K562 (cell line): Measurements from ENCODE around the gene CST1. TPM values are rescaled to one million over a fixed set of nuclear protein-coding genes. Genes with fewer than 3 reads are reported as not detected.
"Not testable (repeated sequence)": the region's sequence is repeated elsewhere in the genome, so short reads cannot be mapped to it uniquely, and the experiment has no call there.

Experiments used
- ATAC-seq: fragments of 200-7000 bp; cut with Tn5 transposase; 3 replicates; pipeline ENCODE4 v1.9.1; 2020; ENCODE audit warnings: moderate library complexity
- BruUV-seq: library from RNA; stranded (reverse); fragments of 400-500 nt; replicated peaks from 2 replicates; lab custom pipeline; 2021; lab: Mats Ljungman, UMichigan
- CTCF ChIA-PET: fragments of 300-600 bp; formaldehyde crosslinking; extraction: SDS; loops from one replicate; lab custom pipeline; 2021; ENCODE audit warnings: low intra/inter-chr PET ratio; lab: Yijun Ruan, JAX
- POLR2A ChIA-PET: fragments of 300-600, 350-650 bp; sonication (Branson Sonifier 250); formaldehyde crosslinking; extraction: SDS; loops from one replicate; lab custom pipeline; 2021; ENCODE audit warnings: antibody characterized with exemption, inconsistent platforms; lab: Yijun Ruan, JAX
- DNase-seq, 4 experiments: peaks; one replicate each; pipeline versions ENCODE4 v3.0.0 to v3.0.0-alpha.2; 2011 to 2018; ENCODE audit warnings: low spot score in 3 of 4, mixed read lengths in 3 of 4; ENCODE audit errors: extremely low read depth in 1 of 4
- FAIRE-seq: peaks from 2 replicates; lab custom pipeline; 2011; peaks lifted over from hg19 to GRCh38; lab: Jason Lieb, UNC
- H2AFZ ChIP-seq: 2 replicates; pipeline ENCODE4 v1.6.0; 2011; ENCODE audit warnings: low read depth, low read length, control low read depth, inconsistent platforms
- H3K27ac ChIP-seq: fragments of 200-600 bp; 3 replicates; pipeline ENCODE4 v1.8.0; 2011; ENCODE audit warnings: low read depth, mild to moderate bottlenecking, control low read depth, inconsistent platforms, low read length, moderate library complexity, mixed read lengths; ENCODE audit errors: extremely low read depth
- H3K27me3 ChIP-seq, 2 experiments: fragments of 300-600 bp in 1 of 2; 2 replicates in 1 of 2; 3 replicates in 1 of 2; pipeline versions ENCODE4 v1.6.0 to v1.8.0; 2011; ENCODE audit warnings: inconsistent platforms in 2 of 2, low read length in 2 of 2, mild to moderate bottlenecking in 1 of 2, mixed read lengths in 1 of 2, moderate library complexity in 1 of 2; ENCODE audit not compliant: control insufficient read depth in 2 of 2, insufficient read depth in 2 of 2
- H3K36me3 ChIP-seq: fragments of 300-600 bp; 3 replicates; pipeline ENCODE4 v1.8.0; 2011; ENCODE audit warnings: mild to moderate bottlenecking, low read length, inconsistent platforms; ENCODE audit not compliant: control insufficient read depth, insufficient read depth
- H3K4me1 ChIP-seq, 2 experiments: fragments of 200-600 bp in 1 of 2; replicated peaks in 1 of 2; 2 replicates in 1 of 2; 3 replicates in 1 of 2; pipeline versions ENCODE4 v1.5.1 to v1.8.0; 2011; ENCODE audit warnings: inconsistent platforms in 2 of 2, low read length in 2 of 2, mild to moderate bottlenecking in 1 of 2, mixed read lengths in 1 of 2, moderate library complexity in 1 of 2; ENCODE audit not compliant: control insufficient read depth in 2 of 2, insufficient read depth in 2 of 2
- H3K4me2 ChIP-seq: 2 replicates; pipeline ENCODE4 v1.6.1; 2011; ENCODE audit warnings: low read length, control low read depth, inconsistent platforms, mixed read lengths; ENCODE audit not compliant: insufficient read depth
- H3K4me3 ChIP-seq: fragments of 200-600 bp; sonication (generic), shearing (Covaris generic); 2 replicates; pipeline ENCODE4 v1.5.1; 2016; ENCODE audit warnings: control low read depth, inconsistent platforms
- H3K79me2 ChIP-seq: fragments of 200-600 bp; 3 replicates; pipeline ENCODE4 v1.8.0; 2011; ENCODE audit warnings: low read length, inconsistent platforms; ENCODE audit not compliant: control insufficient read depth, insufficient read depth
- H3K9ac ChIP-seq, 2 experiments: 2 replicates each; pipeline versions ENCODE4 v1.6.0 to v1.6.1; 2011; ENCODE audit warnings: low read depth in 2 of 2, low read length in 2 of 2, control low read depth in 1 of 2, inconsistent platforms in 1 of 2, mild to moderate bottlenecking in 1 of 2, mixed read lengths in 1 of 2; ENCODE audit not compliant: insufficient read depth in 1 of 2
- H3K9me1 ChIP-seq: one replicate; pipeline ENCODE4 v1.6.0; 2011; ENCODE audit warnings: inconsistent platforms, mild to moderate bottlenecking, low read length, moderate library complexity; ENCODE audit not compliant: control insufficient read depth, insufficient read depth
- H3K9me3 ChIP-seq: replicated peaks from 2 replicates; pipeline ENCODE4 v1.5.1; 2011; ENCODE audit warnings: low read depth, low read length, inconsistent platforms; ENCODE audit not compliant: control insufficient read depth, insufficient read depth
- H4K20me1 ChIP-seq: replicated peaks from 2 replicates; pipeline ENCODE4 v1.6.1; 2011; ENCODE audit warnings: low read length, inconsistent platforms, mixed read lengths; ENCODE audit not compliant: control insufficient read depth, insufficient read depth
- WGBS: fragments of 100-300 bp; shearing (Covaris generic); methylation state at CpG from one replicate; pipeline ENCODE4 v1.1.6; 2016; ENCODE audit warnings: low coverage, mixed read lengths; ENCODE audit not compliant: insufficient coverage; ENCODE audit errors: missing lambda C conversion rate; 5-methylcytosine and 5-hydroxymethylcytosine counted together
- in situ Hi-C: fragments of 300-500 bp; cut with MboI; formaldehyde crosslinking; loops from 4 replicates; pipeline ENCODE4 v1.15.0; 2018; ENCODE audit warnings: inconsistent platforms, mixed read lengths
- intact Hi-C: fragments of 100-400 bp; cut with micrococcal nuclease; formaldehyde crosslinking; loops from 2 replicates; pipeline ENCODE4 v1.14.2; 2022
- polyA plus RNA-seq, 8 experiments: library from polyadenylated mRNA; depleted of rRNA in 4 of 8; stranded (reverse) in 5 of 8; unstranded in 3 of 8; fragments of >200 nt; fragmentation: Nextera tagmentation in 2 of 8; fragmentation: Illumina TruSeq in 1 of 8; extraction: Ambion mirVana in 2 of 8; extraction: Trizol in 1 of 8; gene quantifications; 2 replicates each; pipeline versions ENCODE4 v1.2.1 to v1.2.3, GENCODE V29; 2011 to 2014; ENCODE audit warnings: inconsistent platforms in 1 of 8, missing spikeins in 1 of 8
- total RNA-seq, 7 experiments: library from RNA; depleted of rRNA in 6 of 7; stranded (reverse); fragments of >200 nt in 6 of 7; fragmentation: Illumina TruSeq in 2 of 7; extraction: Trizol in 2 of 7; gene quantifications; 2 replicates each; pipeline versions ENCODE4 v1.2.1 to v1.2.3, GENCODE V29; 2011 to 2021; ENCODE audit warnings: low replicate concordance in 1 of 7
- TF ChIP-seq, protein P1 (sequence below), 2 experiments: IDR thresholded peaks; 2 replicates each; pipeline ENCODE4 v1.6.1; 2011; ENCODE audit warnings: borderline replicate concordance in 1 of 2, control low read depth in 1 of 2, low read depth in 1 of 2, low read length in 1 of 2, mild to moderate bottlenecking in 1 of 2, mixed read lengths in 1 of 2, moderate library complexity in 1 of 2; ENCODE audit not compliant: insufficient read depth in 1 of 2, insufficient read length in 1 of 2, poor library complexity in 1 of 2, severe bottlenecking in 1 of 2; ENCODE audit errors: extremely low read depth in 1 of 2

CST1 gene
- total and polyA plus RNA-seq, 9 of the 15 experiments (the other 6 are each of a cell fraction or from before 2014, with no cell fraction given): not detected

GRCh38 chr20:23759306-23759940 lies 8.7 kb upstream of the CST1 start (continued):
- TF ChIP-seq, protein P1, sequence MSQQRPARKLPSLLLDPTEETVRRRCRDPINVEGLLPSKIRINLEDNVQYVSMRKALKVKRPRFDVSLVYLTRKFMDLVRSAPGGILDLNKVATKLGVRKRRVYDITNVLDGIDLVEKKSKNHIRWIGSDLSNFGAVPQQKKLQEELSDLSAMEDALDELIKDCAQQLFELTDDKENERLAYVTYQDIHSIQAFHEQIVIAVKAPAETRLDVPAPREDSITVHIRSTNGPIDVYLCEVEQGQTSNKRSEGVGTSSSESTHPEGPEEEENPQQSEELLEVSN (IDR thresholded peaks at IDR 0.05; ENCODE audit: borderline replicate concordance in 1 of 2, extremely low read depth in 1 of 2, insufficient read depth in 1 of 2, insufficient read length in 1 of 2, low read depth in 1 of 2, low read length in 1 of 2, poor library complexity in 1 of 2, severe bottlenecking in 1 of 2): no peak
- TF ChIP-seq, all 486 proteins: peak for 0

DNA sequence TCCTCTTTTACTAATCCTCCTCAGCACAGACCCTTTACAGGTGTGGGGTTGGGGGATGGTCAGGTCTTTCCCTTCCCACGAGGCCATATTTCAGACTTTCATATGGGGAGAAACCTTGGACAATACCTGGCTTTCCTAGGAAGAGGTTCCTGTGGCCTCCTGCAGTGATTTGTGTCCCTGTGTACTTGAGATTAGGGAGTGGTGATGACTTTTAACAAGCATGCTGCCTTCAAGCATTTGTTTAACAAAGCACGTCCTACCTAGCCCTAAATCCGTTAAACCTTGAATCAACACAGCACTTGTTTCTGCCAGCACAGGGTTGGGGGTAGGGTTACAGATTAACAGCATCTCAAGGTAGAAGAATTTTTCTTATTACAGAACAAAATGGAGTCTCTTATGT lies 6.1 kb upstream of the CST1 start:
- ATAC-seq: not testable (repeated sequence)

More for the DNA sequence above, 6.1 kb upstream of the CST1 start:
- H3K4me3 ChIP-seq, H3K4me1 ChIP-seq, in situ Hi-C loops, H3K27ac ChIP-seq, H2AFZ ChIP-seq, intact Hi-C loops, DNase-seq, CTCF ChIA-PET, H3K9me3 ChIP-seq, H3K79me2 ChIP-seq, H3K36me3 ChIP-seq, FAIRE-seq, POLR2A ChIA-PET, BruUV-seq, H4K20me1 ChIP-seq, H3K27me3 ChIP-seq, H3K4me2 ChIP-seq, H3K9me1 ChIP-seq, H3K9ac ChIP-seq: not testable (repeated sequence)
- 0% methylated on average over 2 of the region's 3 CpGs for WGBS
